SK-N-SH treated with all-trans-retinoic acid at 6 μM for 48 hours (cell line): ENCODE results near the gene TGFA.

Experiments used
- ATAC-seq: fragments of 200-7000 bp; cut with Tn5 transposase; 3 replicates; pipeline ENCODE4 v1.9.1; 2020; ENCODE audit warnings: mild to moderate bottlenecking, moderate library complexity
- ARNTL ChIP-seq: fragments of 450-650 bp; formaldehyde crosslinking; IDR thresholded peaks from 2 replicates; pipeline ENCODE4 v1.5.0; 2020; ENCODE audit warnings: low read depth, mild to moderate bottlenecking, moderate library complexity, borderline replicate concordance
- CREB5 ChIP-seq: fragments of 250-450 bp; sonication (Bioruptor Pico); IDR thresholded peaks from 2 replicates; pipeline ENCODE4 v1.5.1; 2020; ENCODE audit warnings: low read depth, mild to moderate bottlenecking, moderate library complexity
- CSDC2 ChIP-seq: fragments of 250-450 bp; sonication (Bioruptor Pico); IDR thresholded peaks from 2 replicates; pipeline ENCODE4 v1.5.0; 2020; ENCODE audit warnings: mild to moderate bottlenecking, moderate library complexity
- CSRNP3 ChIP-seq: fragments of 250-450 bp; sonication (Bioruptor Pico); IDR thresholded peaks from 2 replicates; pipeline ENCODE4 v1.5.1; 2021; ENCODE audit warnings: mild to moderate bottlenecking, moderate library complexity
- ESRRG ChIP-seq: fragments of 250-450 bp; sonication (Bioruptor Pico); IDR thresholded peaks from 2 replicates; pipeline ENCODE4 v1.6.1; 2021; ENCODE audit warnings: mild to moderate bottlenecking
- GLIS3 ChIP-seq: fragments of 250-450 bp; sonication (Bioruptor Pico); IDR thresholded peaks from 2 replicates; pipeline ENCODE4 v1.5.0; 2020; ENCODE audit warnings: mild to moderate bottlenecking, moderate library complexity
- OSR1 ChIP-seq: fragments of 250-450 bp; sonication (Bioruptor Pico); IDR thresholded peaks from 2 replicates; pipeline ENCODE4 v1.8.0; 2022; ENCODE audit warnings: moderate library complexity, mild to moderate bottlenecking, inconsistent platforms
- PATZ1 ChIP-seq: fragments of 250-450 bp; sonication (Bioruptor Pico); IDR thresholded peaks from 2 replicates; pipeline ENCODE4 v1.8.0; 2020; ENCODE audit warnings: mild to moderate bottlenecking, moderate library complexity, borderline replicate concordance
- POU6F1 ChIP-seq: fragments of 250-450 bp; sonication (Bioruptor Pico); IDR thresholded peaks from 2 replicates; pipeline ENCODE4 v1.8.0; 2021; ENCODE audit warnings: low read depth, mild to moderate bottlenecking, moderate library complexity, borderline replicate concordance
- PPARA ChIP-seq: fragments of 250-450 bp; sonication (Bioruptor Pico); IDR thresholded peaks from 2 replicates; pipeline ENCODE4 v1.5.0; 2020; ENCODE audit warnings: mild to moderate bottlenecking, borderline replicate concordance
- RARB ChIP-seq: fragments of 250-450 bp; sonication (Bioruptor Pico); IDR thresholded peaks from 2 replicates; pipeline ENCODE4 v1.8.0; 2021; ENCODE audit warnings: mild to moderate bottlenecking, moderate library complexity
- SNAI2 ChIP-seq: fragments of 250-450 bp; sonication (Bioruptor Pico); IDR thresholded peaks from 2 replicates; pipeline ENCODE4 v1.5.0; 2020; ENCODE audit warnings: mild to moderate bottlenecking, moderate library complexity
- TCF4 ChIP-seq: fragments of 250-450 bp; sonication (Bioruptor Pico); IDR thresholded peaks from 2 replicates; pipeline ENCODE4 v1.8.0; 2021; ENCODE audit warnings: mild to moderate bottlenecking, moderate library complexity, borderline replicate concordance
- TOX ChIP-seq: fragments of 250-450 bp; sonication (Bioruptor Pico); IDR thresholded peaks from 2 replicates; pipeline ENCODE4 v1.8.0; 2021; ENCODE audit warnings: mild to moderate bottlenecking, moderate library complexity, borderline replicate concordance
- TSHZ2 ChIP-seq: fragments of 250-450 bp; sonication (Bioruptor Pico); IDR thresholded peaks from 2 replicates; pipeline ENCODE4 v1.5.0; 2020; ENCODE audit warnings: mild to moderate bottlenecking, moderate library complexity
- ZC3H10 ChIP-seq: fragments of 250-450 bp; sonication (Bioruptor Pico); IDR thresholded peaks from 2 replicates; pipeline ENCODE4 v1.5.1; 2021; ENCODE audit warnings: mild to moderate bottlenecking, moderate library complexity
- ZFP3 ChIP-seq: fragments of 250-450 bp; sonication (Bioruptor Pico); IDR thresholded peaks from 2 replicates; pipeline ENCODE4 v1.5.0; 2020; ENCODE audit warnings: mild to moderate bottlenecking, moderate library complexity
- ZFP30 ChIP-seq: fragments of 450-650 bp; formaldehyde crosslinking; IDR thresholded peaks from 2 replicates; pipeline ENCODE4 v1.5.0; 2022; ENCODE audit warnings: mild to moderate bottlenecking, moderate library complexity
- ZNF565 ChIP-seq: fragments of 450-650 bp; formaldehyde crosslinking; conservative IDR thresholded peaks from 2 replicates; pipeline ENCODE4 v1.5.0; 2020; ENCODE audit warnings: low read depth, mild to moderate bottlenecking, moderate library complexity
- ZNF8 ChIP-seq: fragments of 450-650 bp; formaldehyde crosslinking; IDR thresholded peaks from 2 replicates; pipeline ENCODE4 v1.5.0; 2020; ENCODE audit warnings: mild to moderate bottlenecking, moderate library complexity

The TGFA gene

GRCh38 chr2:70490381-70490780 is 63.2 kb downstream of the TGFA start (continued):
- no peak for TF ChIP-seq POU6F1

GRCh38 chr2:70489165-70489564 is 64.5 kb downstream of the TGFA start:
- no peak for ATAC-seq
- TF ChIP-seq ZNF565 (CRISPR knock-in tag) (no peak), TOX (no peak), CSRNP3 (no peak), ARNTL (CRISPR knock-in tag) (no peak), ESRRG (no peak), CREB5 (CRISPR knock-in tag) (no peak), PATZ1 (CRISPR knock-in tag) (no peak), SNAI2 (CRISPR knock-in tag) (no peak), ZC3H10 (no peak), OSR1 (no peak), PPARA (CRISPR knock-in tag) (no peak), ZFP30 (no peak), CSDC2 (CRISPR knock-in tag) (no peak), TSHZ2 (CRISPR knock-in tag) (no peak), ZFP3 (CRISPR knock-in tag) (no peak), RARB (CRISPR knock-in tag) (no peak)
- TF ChIP-seq, all 23 proteins: peak for 0

GRCh38 chr2:70484086-70484485 is 69.5 kb downstream of the TGFA start:
- TF ChIP-seq ZFP30 (no peak), ZNF565 (CRISPR knock-in tag) (no peak), TCF4 (CRISPR knock-in tag) (no peak), PPARA (CRISPR knock-in tag) (no peak), ZFP3 (CRISPR knock-in tag) (no peak), TSHZ2 (CRISPR knock-in tag) (no peak), CSDC2 (CRISPR knock-in tag) (no peak), ZC3H10 (no peak), ZNF8 (CRISPR knock-in tag) (no peak), ARNTL (CRISPR knock-in tag) (no peak), GLIS3 (no peak)
- no peak for ATAC-seq
